HepG2 (cell line): ENCODE data around the gene VAC14. TPM values are rescaled to one million over a fixed set of nuclear protein-coding genes. Genes with fewer than 3 reads are reported as not detected.

ENCODE experiments used
- ATAC-seq: fragments of 200-7000 bp; cut with Tn5 transposase; 3 replicates; pipeline ENCODE4 v1.9.1; 2020; ENCODE audit warnings: mild to moderate bottlenecking, moderate library complexity
- BruUV-seq: library from RNA; stranded (reverse); fragments of 400-500 nt; replicated peaks from 2 replicates; lab custom pipeline; 2021; lab: Mats Ljungman, UMichigan
- CTCF ChIA-PET: fragments of 300-600 bp; formaldehyde crosslinking; extraction: SDS; loops from one replicate; lab custom pipeline; 2021; ENCODE audit warnings: low total read pairs, inconsistent platforms, low intra/inter-chr PET ratio; lab: Yijun Ruan, JAX
- POLR2A ChIA-PET: fragments of 350-600 bp; sonication (Branson Sonifier 250); formaldehyde crosslinking; loops from one replicate; lab custom pipeline; 2020; ENCODE audit warnings: antibody characterized with exemption, inconsistent platforms; lab: Yijun Ruan, JAX
- DNase-seq: peaks from one replicate; pipeline ENCODE4 v3.0.0-alpha.2; 2015; ENCODE audit warnings: low spot score
- FAIRE-seq: peaks from 3 replicates; lab custom pipeline; 2011; peaks lifted over from hg19 to GRCh38; lab: Jason Lieb, UNC
- H2AFZ ChIP-seq: one replicate; pipeline ENCODE4 v1.6.1; 2011; ENCODE audit warnings: low read length, inconsistent platforms
- H3K27ac ChIP-seq: fragments of 300-600 bp; 3 replicates; pipeline ENCODE4 v1.8.0; 2011; ENCODE audit warnings: mixed run types, mild to moderate bottlenecking, mixed read lengths, low read length, inconsistent platforms; ENCODE audit not compliant: insufficient read depth; ENCODE audit errors: extremely low read length
- H3K27me3 ChIP-seq, 2 experiments: fragments of 200-600 bp in 1 of 2; 2 replicates in 1 of 2; 3 replicates in 1 of 2; pipeline versions ENCODE4 v1.6.0 to v1.8.0; 2011; ENCODE audit warnings: low read length in 2 of 2, mild to moderate bottlenecking in 2 of 2, moderate library complexity in 2 of 2, inconsistent platforms in 1 of 2; ENCODE audit not compliant: insufficient read depth in 2 of 2, control insufficient read depth in 1 of 2
- H3K36me3 ChIP-seq, 2 experiments: fragments of 200-600 bp in 1 of 2; replicated peaks in 1 of 2; 2 replicates in 1 of 2; 3 replicates in 1 of 2; pipeline versions ENCODE4 v1.5.1 to v1.8.0; 2011; ENCODE audit warnings: low read length in 2 of 2, inconsistent platforms in 1 of 2; ENCODE audit not compliant: insufficient read depth in 2 of 2, control insufficient read depth in 1 of 2
- H3K4me1 ChIP-seq: 2 replicates; pipeline ENCODE4 v1.5.1; 2012; ENCODE audit warnings: low read length, inconsistent platforms; ENCODE audit not compliant: insufficient read depth
- H3K4me2 ChIP-seq: 2 replicates; pipeline ENCODE4 v1.6.0; 2011; ENCODE audit warnings: low read depth, low read length, inconsistent platforms
- H3K4me3 ChIP-seq, 3 experiments: fragments of 200-600 bp in 1 of 3; sonication (generic), shearing (Covaris generic) in 1 of 3; replicated peaks in 1 of 3; 2 replicates each; pipeline ENCODE4 v1.5.1; 2011 to 2016; ENCODE audit warnings: low read length in 3 of 3, inconsistent platforms in 2 of 3, low read depth in 2 of 3, mild to moderate bottlenecking in 2 of 3, control low read depth in 1 of 3, mixed read lengths in 1 of 3; ENCODE audit not compliant: insufficient read depth in 1 of 3
- H3K79me2 ChIP-seq: one replicate; pipeline ENCODE4 v1.6.1; 2011; ENCODE audit warnings: low read length, inconsistent platforms; ENCODE audit not compliant: insufficient read depth
- H3K9ac ChIP-seq: 2 replicates; pipeline ENCODE4 v1.6.0; 2011; ENCODE audit warnings: mild to moderate bottlenecking, low read depth, low read length, inconsistent platforms; ENCODE audit not compliant: insufficient read depth
- H3K9me3 ChIP-seq: 2 replicates; pipeline ENCODE4 v1.5.1; 2012; ENCODE audit warnings: mild to moderate bottlenecking, low read length
- H4K20me1 ChIP-seq: 2 replicates; pipeline ENCODE4 v1.6.0; 2011; ENCODE audit warnings: inconsistent platforms, mild to moderate bottlenecking, low read length, moderate library complexity; ENCODE audit not compliant: insufficient read depth
- FOXO4 ChIP-seq: sonication (generic); formaldehyde crosslinking; conservative IDR thresholded peaks from 2 replicates; pipeline ENCODE4 v1.8.1; 2023; ENCODE audit warnings: missing genetic modification reagents
- NKX3-1 ChIP-seq: sonication (generic); formaldehyde crosslinking; IDR thresholded peaks from 2 replicates; pipeline ENCODE4 v1.5.0; 2020; ENCODE audit warnings: missing genetic modification reagents
- ZNF260 ChIP-seq: sonication (generic); formaldehyde crosslinking; IDR thresholded peaks from 2 replicates; pipeline ENCODE4 v1.4.0; 2020; ENCODE audit warnings: missing genetic modification reagents, low read depth, mild to moderate bottlenecking, borderline replicate concordance
- ZNF34 ChIP-seq: sonication (generic); formaldehyde crosslinking; IDR thresholded peaks from 2 replicates; pipeline ENCODE4 v1.4.0; 2020; ENCODE audit warnings: mild to moderate bottlenecking, missing genetic modification reagents, borderline replicate concordance
- WGBS: methylation state at CpG from one replicate; pipeline ENCODE4 v1.1.6; 2017; ENCODE audit warnings: low lambda C conversion rate; 5-methylcytosine and 5-hydroxymethylcytosine counted together
- in situ Hi-C: cut with HindIII; loops from 2 replicates; pipeline ENCODE4 v1.10.0; 2017; ENCODE audit warnings: low pct_unique_long_range_greater_than_20kb; ENCODE audit not compliant: extremely low pct_ligation_motif_present
- intact Hi-C: fragments of 100-400 bp; cut with micrococcal nuclease; formaldehyde crosslinking; loops from one replicate; pipeline ENCODE4 v1.10.0; 2022; ENCODE audit not compliant: unreplicated experiment
- polyA plus RNA-seq, 8 experiments: library from polyadenylated mRNA; depleted of rRNA in 3 of 8; stranded (reverse) in 7 of 8; unstranded in 1 of 8; fragments of >200 nt; fragmentation: Illumina TruSeq in 4 of 8; extraction: Trizol in 4 of 8; gene quantifications; 2 replicates each; pipeline versions ENCODE4 v1.2.1 to v1.2.3, GENCODE V29; 2011 to 2016; ENCODE audit warnings: low read depth in 4 of 8, missing spikeins in 1 of 8, mixed read lengths in 1 of 8; ENCODE audit not compliant: insufficient read depth in 1 of 8
- total RNA-seq, 5 experiments: library from RNA; depleted of rRNA; stranded (reverse); fragments of >200 nt; fragmentation: Illumina TruSeq; extraction: Trizol; gene quantifications; 2 replicates each; pipeline ENCODE4 v1.2.3, GENCODE V29; 2016; ENCODE audit warnings: low read depth in 1 of 5

The VAC14 gene
- total and polyA plus RNA-seq, 2 of the 13 experiments (the other 11 are each of a cell fraction or from before 2014, with no cell fraction given) = 23.5 to 24.6 TPM

DNA sequence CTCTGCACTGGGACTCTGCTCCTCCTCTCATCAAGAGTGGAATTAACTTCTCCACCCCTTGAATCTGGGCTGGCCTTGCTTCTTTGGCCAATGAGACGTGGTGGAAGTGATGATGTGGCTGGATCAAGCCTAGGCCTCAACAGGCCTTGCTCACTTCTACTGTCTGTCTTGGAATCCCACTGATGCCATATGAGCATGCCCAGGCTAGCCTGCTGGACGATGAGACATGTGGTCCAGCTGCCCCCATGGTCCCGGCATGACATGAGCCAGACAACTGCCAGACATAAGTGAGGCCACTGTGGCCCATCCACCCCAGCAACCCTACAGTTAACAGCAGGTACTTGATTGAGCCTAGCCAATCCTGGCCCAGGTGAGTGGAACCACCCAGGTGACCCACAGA is 18.7 kb downstream of the VAC14 start:
- Histone ChIP-seq H4K20me1 (no peaks in the 10 kb centered on the region; the same call in 1 of the 2 replicates), H3K27me3 (no peaks in the 10 kb centered on the region), H3K79me2 (no peaks in the 10 kb centered on the region), H3K36me3 (peaks cover 63 to 91% of the 10 kb centered on the region in 2 experiments), H2AFZ (no peak overlapping the region), H3K9ac (no peak overlapping the region), H3K4me1 (peaks cover 6% of the 10 kb centered on the region; the same call in 1 of the 2 replicates), H3K27ac (no peak overlapping the region), H3K4me2 (no peak overlapping the region), H3K4me3 (no peak overlapping the region), H3K9me3 (no peaks in the 10 kb centered on the region)
- DNase-seq (no peak), ATAC-seq (no peak; the same call in 2 of the 3 replicates), FAIRE-seq (no peak)
- WGBS = 100% methylated on average over 3 of the region's 3 CpGs
- CTCF ChIA-PET = no interaction called here
- in situ Hi-C loops (no loop called here), intact Hi-C loops (no loop called here)
- POLR2A ChIA-PET = no interaction called here
- BruUV-seq = no TSS peak
- TF ChIP-seq FOXO4 (CRISPR knock-in tag) = 0 out of 2 replicates have a peak, but pooled peaks have one; percentile 68
- TF ChIP-seq ZNF260 = no peak

DNA sequence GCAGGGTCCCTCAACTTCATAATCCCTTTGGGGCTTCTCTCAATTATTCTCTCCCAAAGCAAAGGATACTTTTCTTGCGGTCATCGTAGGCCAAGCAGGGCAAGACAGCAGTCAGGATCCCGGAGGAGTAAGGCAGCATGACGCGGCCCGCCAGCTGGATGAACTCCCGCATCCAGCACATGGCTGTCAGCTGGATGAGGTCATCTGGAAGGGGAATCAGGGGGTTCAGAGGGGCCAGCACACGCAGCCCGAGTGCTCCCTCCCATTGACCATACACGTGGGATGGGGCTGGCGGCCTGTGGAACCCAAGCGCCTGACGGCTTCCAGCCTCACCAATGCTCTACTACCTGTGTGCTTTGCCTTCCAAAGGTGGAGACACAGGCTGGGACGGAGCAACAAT is 19.2 kb downstream of the VAC14 start:
- ATAC-seq = no peak
- Histone ChIP-seq H3K79me2 (no peaks in the 10 kb centered on the region), H3K4me1 (peaks cover 6% of the 10 kb centered on the region; the same call in 1 of the 2 replicates), H3K27ac (no peak overlapping the region), H2AFZ (no peak overlapping the region), H3K9ac (no peak overlapping the region), H3K9me3 (no peaks in the 10 kb centered on the region), H3K36me3 (peaks cover 63 to 89% of the 10 kb centered on the region in 2 experiments), H4K20me1 (no peaks in the 10 kb centered on the region), H3K4me2 (no peak overlapping the region), H3K4me3 (no peak overlapping the region), H3K27me3 (no peaks in the 10 kb centered on the region)
- BruUV-seq = no TSS peak
- FAIRE-seq = no peak
- WGBS = 97% methylated on average over 7 of the region's 14 CpGs
- intact Hi-C loops = no loop called here
- TF ChIP-seq ZNF34 (CRISPR knock-in tag) = no peak
- TF ChIP-seq NKX3-1 (CRISPR knock-in tag) = no peak
- CTCF ChIA-PET = no interaction called here
- POLR2A ChIA-PET = no interaction called here
- in situ Hi-C loops = no loop called here
- DNase-seq = no peak
